Anterior cingulate cortex (tissue), 58 donors: ENCODE results near the gene ANO3.
A peak's percentile ranks its signal among the peaks of the same experiment; 100 is the strongest.

ENCODE experiments used
- DNase-seq, 58 donors: peaks; one replicate each; lab custom pipeline; 2025; lab: John Stamatoyannopoulos, UW

Gene ANO3

DNA sequence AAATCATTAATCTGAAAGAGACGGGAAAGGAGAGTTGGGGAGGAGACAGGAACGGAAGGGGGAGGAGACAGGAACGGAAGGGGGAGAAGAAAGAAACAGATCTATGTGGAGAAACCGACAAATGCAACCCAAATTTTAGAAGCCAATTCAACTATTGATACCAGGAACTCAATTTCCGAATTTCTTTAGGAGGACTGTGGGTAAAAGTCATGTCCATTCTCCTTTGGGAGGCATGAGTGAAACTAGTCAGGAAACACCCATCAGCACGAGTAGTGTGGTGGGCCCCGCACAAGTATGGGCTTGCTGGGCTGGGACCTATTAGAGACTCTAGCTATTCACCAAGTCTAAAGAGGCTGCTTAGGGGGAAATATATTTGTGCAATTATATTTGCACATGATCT is 18.1 kb downstream of the ANO3 start:
- DNase-seq: no peak

DNA sequence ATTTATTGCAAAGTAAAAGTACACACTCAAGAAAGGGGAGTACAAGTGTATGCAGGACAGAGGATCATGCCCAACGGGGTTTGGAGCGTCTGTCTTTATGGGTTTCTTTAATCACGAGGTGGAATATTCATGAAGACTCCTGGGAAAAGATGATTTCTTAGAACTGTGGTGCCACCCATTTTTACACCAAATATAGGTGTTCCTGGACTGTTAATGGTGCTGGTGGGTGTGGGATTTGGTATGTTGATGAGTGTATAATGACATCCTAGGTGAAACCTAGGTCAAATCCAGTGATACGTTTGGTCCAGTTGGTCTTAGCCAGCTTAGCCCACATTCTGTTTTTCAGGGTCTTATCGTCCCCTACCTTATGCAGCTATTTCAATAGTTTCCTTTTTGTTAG is 21.1 kb downstream of the ANO3 start:
- no peak for DNase-seq

DNA sequence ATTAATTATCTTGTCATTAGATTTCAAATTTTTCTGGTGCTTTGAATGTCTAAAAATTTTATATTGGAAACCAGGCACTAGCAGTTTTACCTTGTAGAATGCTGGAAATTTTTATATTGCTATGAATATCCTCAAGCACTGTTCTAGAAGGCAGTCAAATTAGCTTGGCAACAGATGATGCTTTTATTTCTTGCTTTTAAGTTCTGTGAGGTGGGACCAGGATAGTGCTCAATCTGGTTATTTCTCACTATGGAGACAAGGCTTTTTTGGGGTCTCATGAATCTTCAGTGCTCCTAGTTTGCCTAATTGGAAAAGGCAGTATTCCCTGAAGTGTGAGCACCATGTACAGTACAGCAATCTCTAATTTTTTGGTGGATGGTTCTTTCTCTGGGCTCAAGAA is 27.1 kb downstream of the ANO3 start:
- DNase-seq: no peak

DNA sequence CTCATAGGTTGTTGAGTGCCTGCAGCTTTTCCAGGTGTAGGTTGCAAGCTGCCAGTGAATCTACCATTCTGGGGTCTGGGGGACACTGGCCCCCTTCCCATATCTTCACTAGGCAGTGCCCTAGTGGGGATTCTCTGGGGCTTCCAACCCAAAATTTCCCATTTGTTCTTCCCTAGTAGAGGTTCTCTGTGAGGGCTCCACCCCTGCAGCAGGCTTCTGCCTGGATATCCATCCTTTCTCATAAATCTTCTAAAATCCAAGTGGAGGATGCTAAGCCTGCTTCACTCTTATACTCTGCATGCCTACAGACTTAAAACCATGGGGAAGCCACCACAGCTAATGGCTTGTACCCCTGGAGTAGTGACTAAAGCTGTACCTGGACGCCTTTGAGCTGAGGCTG is 33.4 kb downstream of the ANO3 start:
- DNase-seq: no peak

DNA sequence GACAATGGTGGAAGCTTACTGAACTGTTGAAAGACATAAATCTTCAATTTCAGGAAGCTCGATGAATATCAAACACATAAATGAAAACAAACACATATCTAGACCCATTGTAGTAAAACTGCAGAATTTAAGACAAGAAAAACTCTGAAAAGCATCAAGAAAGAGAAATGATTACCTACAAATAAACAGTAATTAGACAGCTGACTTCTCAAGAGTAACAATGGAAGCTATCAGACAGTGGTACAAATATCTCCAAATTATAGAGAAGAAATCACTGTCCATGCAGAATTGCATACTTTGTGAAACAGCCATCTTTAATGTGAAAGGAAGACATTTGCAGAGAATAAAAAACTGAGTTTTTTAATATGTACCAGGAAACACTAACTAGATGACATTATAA is 45.7 kb downstream of the ANO3 start:
- no peak for DNase-seq

DNA sequence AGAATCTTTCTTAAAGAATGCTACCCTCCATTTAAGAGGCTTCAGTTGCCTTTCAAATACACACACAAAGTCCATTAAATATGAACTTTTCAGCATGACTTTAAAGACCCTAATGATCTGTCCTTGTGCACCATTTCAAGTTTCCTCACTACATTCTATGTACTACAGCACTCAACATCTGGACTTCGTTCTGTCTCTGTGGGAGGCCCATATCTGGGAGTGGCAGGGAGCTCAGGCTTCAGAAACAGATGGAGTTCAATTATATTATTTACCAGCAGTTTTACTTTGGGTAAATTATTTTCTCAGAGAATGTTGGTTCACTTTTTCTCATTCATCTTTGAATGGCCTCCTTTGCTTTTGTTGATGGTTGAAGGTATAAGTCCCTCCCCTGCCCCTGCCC is 67.4 kb downstream of the ANO3 start:
- DNase-seq: no peak

DNA sequence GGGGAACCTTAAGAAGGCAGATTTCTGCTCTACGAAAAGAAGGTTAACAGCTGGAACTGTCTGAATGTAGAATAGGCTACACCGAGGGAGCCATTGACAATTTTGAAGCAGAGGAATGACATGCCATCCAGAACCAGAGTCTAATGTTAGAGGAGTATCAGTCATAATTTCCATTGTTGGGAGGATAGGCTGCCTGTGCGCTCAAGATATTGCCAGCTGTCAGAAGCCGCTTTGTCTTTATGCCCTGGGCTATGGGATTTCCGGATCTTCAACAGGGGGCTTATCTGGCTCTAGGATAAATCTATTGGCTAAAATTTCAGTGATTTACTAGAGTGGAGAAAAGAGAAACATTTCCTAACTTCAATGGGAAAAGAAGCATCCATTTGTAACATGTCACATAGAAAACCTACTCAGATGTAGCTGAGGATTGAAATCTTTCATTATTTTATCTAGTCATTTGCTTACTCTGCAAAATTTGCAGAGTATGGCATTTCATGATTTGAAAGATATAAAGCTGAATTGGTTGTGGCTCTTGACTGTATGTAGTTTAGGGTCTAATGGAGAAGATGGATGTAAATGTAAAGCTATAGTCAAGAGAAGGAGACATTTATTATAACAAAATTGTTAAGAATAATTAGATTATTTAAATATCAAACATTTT is 78.9 kb downstream of the ANO3 start:
- DNase-seq: no peak

DNA sequence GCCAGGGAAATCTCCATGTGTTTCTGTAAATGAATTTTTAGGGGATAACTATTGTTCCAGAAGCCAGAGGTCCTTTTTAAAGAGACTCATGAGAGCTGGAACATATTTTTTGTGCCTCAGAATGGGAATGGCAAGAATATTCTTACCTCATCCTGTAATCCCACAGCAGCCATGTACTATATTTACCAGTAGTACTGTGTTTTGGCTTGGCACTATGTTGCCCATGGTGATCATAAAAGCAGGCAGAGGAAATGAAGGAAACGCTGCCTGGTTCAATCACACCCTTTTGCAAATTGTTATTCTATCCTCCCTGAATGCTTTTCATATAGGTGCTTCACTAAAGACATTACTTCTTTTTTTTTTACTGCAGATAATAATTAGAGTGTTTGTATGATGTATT is 81.0 kb downstream of the ANO3 start:
- DNase-seq: peak in 1 of 58 donors; percentile 1

DNA sequence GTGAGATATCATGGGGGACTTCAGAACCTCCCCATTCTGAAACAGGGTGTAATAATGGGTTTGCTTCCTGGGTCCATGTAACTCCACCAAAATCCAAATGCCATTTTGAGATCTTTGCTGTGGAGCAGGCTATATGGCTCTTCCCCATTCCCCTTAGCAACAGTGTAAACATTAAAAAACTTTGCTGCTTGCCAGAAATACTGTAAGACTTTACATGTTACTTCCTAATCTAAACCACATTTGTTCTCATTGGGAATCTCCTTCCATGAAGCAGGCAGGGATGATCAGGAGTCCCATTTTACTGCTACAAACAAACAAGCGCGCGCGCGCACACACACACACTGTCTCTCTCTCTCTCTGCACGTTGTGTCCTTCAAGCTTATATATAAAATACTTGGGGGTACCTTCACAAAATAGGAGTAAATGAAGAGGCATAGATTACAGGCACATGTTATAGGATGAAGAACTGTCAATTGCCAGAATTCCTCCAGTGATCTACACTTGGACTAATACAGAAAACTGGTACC is 86.5 kb downstream of the ANO3 start:
- DNase-seq: no peak

DNA sequence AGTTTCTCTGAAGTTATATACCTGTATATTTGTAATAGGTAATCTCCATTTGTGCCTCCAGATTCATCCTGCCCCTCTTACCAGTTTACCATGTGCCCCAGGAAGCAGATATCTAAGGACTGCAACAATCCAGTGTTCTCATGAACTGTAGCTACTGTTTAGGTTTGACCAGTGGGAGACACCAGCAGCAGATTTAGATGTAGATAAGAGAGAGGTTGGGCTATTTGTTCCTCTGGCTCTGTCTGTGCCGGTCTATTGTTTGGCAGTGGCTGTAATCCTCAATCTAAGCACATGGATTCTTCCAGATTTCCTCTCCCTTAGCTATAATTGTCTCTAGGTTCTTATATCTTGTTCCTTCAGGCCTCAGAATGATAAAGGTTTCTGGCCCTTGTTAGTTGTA is 88.4 kb downstream of the ANO3 start:
- no peak for DNase-seq

DNA sequence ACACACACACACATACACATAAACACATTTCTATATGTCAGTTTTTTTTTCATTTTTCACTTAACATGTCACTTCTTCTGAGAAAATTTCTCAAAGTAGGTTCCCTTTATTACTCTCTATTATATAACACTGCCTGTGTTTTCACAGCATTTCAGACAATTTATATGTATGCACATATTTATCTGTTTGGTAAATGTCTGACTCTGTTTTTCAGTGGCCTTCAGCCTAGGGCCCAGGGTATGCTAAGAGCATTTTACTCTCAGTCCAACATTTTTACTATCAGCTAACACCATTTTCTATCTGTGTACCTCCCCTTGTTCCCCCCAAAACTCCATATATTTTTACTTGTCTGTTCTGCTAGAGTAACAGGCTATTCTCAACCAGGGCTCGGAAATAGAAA is 92.3 kb downstream of the ANO3 start:
- no peak for DNase-seq

DNA sequence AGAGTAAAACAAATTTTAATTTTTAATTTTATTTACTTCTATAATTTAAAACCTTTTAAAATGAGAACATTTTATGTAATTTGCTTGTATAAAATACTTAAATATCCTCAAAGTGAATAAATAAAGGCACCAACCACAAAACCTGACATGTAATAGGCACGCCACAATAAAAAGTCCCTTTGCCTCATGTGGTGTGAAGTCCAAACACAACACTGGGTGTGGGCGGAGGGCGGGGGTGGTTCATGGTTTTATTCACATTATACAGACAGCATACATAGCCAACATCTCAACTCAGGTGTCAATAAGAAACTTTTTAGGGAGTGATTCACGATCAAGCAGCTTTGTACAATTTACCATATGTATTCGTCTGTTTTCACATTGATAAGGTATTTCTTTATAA is 107.9 kb downstream of the ANO3 start:
- no peak for DNase-seq

DNA sequence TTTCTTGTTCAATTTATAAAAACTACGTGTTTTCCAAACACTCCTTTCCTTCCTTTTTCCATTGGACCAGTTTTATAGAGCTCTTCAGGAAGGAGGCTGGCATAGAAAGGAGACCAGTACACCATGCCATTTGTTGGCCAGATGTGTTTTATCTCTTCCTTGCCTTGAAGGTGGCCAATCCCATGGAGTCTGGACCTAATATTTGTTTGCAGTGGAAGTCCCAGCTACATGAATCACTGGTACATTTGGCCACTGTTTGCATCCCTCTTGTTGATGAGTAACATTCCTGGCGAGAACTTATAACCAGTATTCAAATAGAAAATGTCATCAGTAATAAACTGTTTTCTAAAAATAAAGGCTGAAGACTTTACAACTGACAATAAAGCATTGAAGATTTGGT is 110.2 kb downstream of the ANO3 start:
- DNase-seq: no peak

DNA sequence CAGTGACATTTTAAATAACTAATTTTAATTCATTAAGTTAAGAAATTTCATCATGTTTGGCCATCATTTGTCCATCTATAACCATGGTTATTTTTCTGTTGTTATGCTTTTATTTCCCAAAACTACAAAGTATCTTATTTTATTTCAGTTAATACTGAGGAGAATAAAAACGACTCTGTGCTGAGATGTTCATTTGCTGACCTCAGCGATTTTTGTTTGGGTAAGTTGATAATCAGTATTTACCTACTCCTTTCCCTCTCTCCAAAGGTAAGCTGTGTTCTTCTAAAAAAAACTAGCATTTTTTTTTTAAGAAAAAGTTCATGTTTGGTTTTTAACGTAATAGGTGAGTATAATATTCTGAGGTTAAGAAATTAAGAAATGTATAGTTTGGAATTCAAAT is 111.7 kb downstream of the ANO3 start:
- no peak for DNase-seq

DNA sequence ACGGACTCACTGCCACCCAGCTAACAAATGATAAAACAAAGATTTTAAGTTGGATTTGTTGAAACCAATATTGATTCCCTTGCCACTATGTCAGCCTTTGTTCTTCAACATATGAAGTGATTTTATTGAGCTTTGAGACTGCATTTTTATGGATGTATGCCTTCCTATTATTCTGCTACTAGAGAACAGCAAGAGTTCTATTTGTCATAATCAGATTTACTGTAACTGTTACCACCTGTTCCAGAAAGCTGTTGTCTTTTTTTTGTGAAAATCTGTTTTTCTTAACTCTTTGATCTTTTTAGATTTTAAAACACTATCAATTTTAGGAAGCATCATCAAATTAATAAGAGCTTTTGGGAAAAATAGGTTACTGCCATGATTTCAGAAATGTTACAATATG is 125.7 kb downstream of the ANO3 start:
- DNase-seq: no peak

DNA sequence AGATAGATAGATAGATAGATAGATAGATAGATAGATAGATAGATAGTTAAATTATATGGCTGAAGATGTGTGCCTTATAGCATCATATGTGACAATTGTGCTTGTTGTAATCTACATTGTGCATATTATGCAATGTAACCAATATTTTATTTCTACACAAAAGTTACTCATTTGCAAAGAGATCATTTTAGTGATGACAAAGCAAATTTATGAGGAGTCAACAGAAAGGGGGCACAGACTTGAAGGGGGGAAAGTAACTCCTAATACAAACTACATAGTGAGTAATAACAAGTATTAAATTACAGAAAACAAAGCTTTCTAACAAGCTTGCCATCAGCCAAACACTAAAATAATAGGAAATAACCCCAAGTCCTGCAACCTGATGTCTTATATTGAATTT is 133.3 kb downstream of the ANO3 start:
- no peak for DNase-seq

DNA sequence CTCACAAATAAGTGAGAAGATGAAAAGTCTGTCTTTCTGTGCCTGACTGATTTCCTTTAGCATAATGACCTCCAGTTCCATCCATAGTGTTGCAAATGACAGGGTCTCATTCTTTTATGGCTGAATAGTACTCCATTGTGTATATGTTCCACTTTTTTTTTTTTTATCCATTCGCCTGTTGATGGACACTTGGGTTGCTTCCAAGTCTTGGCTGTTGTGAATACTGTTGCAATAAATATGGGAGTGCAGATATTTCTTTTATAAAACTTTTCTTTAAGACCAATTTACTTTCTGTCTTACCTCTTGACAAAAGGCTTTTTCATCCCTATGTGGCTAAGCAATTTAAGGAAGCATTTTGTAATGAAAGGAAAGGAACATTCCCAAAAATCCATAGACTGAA is 135.6 kb downstream of the ANO3 start:
- DNase-seq: no peak

DNA sequence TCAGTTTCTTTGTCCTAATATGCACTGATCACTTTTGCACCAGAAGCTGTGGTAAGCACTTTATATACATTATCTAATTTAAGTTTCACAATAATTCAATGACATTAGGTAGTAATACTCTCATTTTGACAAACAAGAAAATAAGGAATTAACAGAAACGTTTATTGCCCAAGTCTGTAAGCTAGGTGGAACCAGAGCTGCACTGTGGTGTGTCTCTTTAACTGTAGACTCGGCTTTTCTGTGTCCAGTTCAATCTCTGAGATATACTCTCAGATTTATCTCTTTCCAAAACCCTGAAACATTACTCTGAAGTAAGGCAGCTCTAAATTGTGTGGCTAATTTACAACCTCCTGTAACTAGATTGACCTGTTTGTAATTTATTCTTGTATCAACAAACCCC is 139.1 kb downstream of the ANO3 start:
- no peak for DNase-seq

DNA sequence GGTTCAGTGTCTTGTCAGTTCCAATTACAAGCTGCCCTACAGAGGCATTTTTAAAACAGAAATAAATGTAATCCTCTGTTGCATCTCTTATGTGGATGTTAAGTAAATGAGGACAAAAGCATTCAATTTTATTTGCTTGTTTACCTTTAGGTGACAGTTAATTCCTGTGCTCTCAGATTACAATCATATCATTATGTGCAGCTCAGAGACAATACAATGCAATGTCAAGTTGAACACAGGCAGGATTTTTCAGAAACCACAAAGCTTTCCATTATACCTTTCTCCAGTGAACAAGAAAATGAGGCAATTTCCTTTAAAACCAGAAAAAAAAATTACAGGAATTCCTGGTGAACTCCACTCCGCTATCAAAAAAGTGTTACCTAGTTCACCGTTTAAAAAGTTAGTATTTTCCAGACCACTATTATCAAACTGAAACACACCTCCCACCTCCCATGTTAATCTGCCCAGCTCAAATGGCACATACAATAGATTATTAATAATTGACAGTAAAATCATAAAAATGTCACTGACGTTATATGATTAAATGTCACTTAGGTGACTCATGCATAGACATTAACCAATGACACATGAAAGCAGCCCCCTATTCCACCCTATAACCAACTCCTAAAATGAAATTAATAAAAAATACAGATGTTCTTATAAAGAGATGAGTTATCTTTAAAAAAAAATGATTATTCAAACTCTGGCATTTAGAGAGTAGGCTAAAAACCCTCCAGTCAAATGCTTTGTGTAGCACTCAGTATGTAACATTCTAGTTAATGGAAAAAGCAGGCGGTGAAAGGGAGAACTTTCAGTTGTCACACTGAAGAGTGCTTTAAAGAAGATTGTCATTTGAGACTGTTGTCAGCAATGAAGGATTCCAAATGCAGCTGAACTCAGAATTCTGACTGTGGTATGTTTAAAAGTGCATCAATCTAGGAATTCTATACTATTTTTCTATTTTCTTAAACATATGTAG is 141.6 kb downstream of the ANO3 start:
- no peak for DNase-seq

DNA sequence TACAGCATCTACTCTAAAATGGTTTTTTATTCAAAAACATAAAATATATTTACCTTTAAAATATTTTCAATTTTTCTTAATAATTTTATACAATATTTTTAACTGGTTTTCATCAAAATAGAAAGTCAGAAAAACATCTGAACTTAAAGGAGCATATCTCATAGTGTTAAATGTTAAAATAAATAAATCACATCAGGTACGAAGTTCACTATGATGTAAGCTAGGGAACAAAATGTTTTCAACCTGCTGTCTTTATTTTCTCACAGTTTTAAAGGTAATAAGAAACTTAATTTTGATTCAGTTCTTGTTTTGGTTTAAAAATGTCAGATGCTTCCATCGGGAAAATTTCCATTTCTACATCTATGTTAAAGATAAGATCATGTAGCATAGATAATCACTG is 142.5 kb downstream of the ANO3 start:
- DNase-seq: no peak

DNA sequence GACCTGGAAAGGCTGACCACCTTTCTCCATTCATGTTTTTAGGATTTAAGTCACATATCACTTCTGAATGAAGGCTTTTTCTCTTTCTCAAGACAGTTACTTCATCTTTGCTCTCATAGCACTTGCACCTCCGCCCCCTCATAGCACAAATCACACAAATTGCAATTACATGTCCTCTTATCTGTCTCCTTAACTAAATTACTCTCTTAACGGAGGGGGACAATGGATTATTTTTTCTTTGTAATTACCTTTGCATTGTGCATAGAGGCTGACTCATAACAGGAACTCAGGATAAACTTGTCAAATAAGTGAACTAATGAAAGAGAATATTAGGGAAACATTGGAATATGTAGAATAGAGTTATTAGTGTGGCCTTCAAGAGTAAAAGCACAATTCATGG is 145.5 kb downstream of the ANO3 start:
- DNase-seq: no peak

DNA sequence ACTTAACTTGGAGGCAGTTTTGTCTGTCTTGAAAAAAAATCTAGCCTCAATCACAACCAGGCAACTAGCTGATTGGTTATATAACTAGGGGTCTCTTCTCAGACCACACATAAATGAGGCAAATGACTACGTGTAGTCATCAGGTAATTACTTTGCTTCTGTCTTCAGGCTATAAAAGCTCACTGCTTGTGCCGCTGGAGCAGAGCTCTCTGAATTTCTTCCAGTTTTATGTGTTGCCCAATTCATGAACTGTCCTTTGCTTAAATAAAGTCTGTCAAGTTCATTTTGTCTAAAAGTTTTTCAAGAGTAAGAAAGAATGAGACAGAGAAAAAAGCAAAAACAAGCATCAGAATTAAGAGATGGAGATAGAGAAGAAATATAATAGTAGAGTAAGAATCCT is 146.8 kb downstream of the ANO3 start:
- DNase-seq: no peak
